GM03348 (cell line): ENCODE results near the gene TMEM63C.
"Not testable (repeated sequence)": the region's sequence is repeated elsewhere in the genome, so short reads cannot be mapped to it uniquely, and the experiment has no call there.

Experiments
- DNase-seq: peaks from one replicate; pipeline ENCODE4 v3.0.0; 2012; ENCODE audit warnings: low spot score

Gene TMEM63C

DNA sequence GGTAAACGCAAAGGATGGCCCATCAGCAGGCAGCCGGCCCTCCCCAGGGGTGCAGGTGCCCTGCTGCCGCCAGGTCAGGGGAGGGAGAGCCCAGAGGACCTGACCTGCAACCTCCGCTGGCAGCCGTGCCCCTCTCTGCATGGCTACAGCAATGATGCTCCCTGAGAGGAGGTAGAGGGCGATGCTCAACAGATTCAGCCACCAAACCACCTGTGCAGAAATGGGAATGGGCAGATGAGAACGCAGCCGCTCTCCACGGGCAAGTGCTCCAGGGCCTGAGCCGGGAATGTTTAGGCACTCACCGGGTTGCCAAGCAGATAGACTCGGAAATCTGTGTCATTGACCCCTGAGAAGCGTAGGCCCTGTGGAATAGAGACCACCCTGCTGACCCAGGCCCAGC is 98.1 kb downstream of the TMEM63C start:
- no peak for DNase-seq

DNA sequence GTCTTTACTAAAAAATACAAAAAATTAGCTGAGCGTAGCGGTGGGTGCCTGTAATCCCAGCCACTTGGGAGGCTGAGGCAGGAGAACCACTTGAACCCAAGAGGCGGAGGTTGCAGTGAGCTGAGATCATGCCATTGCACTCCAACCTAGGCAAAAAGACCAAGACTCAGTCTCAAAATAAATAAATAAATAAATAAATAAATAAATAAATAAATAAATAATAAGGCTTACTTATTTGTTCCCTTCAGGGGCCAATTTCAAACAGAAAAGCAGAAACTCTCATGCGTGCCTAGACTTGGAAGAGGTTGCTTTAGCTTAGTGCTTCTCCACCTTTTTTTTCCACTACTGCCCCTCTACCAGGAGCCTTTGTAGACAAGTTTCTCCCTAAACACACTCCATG is 99.3 kb downstream of the TMEM63C start:
- DNase-seq, result not testable (repeated sequence)

DNA sequence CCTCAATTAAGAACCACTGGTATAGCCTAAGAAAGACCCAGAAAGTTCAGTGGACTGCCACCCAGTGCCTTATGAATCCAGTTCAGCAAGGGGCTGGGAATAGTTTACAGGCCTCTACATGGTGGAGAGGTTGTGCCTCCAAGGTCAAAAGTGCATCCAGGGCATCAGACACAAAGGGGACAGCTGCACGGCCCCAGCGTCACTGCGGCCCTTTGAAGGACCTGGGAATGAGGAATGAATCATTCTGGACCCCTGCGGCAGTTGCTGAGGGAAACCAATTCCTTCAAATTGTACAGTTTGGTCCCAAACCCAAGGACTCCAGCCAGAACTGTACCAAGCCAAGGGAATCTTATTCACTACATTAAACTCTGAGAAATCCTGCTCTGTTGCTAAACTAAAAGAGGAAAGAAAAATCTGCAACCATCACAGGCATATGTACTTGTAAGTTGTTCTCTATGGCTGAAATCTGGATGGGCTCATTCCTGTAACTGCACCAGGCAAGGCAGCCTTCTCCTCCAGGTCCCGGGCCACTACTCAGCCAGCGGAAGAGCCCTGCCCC is 100.3 kb downstream of the TMEM63C start:
- no peak for DNase-seq

DNA sequence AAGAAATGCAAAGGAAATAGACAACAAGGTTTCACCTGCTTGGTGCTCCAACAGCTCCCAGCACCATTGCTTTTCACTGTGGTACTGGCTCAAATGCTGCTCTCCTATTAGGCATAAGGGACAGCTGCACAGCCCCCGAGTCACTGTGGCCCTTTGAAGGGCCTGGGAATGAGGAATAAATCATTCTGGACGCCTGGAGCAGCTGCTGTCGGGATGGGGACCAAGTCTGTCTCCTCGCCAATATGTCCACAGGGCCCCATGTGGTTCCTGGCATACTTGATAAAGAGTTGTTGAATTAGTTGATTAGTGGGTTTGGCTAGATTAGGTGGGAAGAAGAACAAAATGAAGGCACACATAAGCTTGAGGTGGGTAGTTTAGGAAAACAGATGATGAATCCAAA is 102.5 kb downstream of the TMEM63C start:
- no peak for DNase-seq

DNA sequence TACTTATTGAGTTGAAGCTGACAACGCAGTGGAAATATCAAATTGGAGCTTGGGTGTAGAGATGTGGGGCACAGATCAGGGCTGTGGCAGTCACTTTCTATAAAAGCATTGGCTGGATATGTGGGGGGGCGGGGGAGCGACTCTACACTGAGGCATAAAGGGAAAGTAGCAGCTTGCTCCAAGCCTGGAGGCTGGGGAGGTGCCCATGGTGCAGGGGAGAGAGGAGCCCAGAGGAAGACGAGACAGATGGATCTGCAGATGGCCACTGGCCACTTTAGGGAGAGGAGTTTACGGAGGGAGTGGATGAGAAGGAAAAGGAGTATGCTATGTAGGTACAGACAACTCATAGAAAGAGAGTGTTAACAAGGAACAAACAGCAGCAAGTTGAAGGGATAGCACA is 102.9 kb downstream of the TMEM63C start:
- no peak for DNase-seq

DNA sequence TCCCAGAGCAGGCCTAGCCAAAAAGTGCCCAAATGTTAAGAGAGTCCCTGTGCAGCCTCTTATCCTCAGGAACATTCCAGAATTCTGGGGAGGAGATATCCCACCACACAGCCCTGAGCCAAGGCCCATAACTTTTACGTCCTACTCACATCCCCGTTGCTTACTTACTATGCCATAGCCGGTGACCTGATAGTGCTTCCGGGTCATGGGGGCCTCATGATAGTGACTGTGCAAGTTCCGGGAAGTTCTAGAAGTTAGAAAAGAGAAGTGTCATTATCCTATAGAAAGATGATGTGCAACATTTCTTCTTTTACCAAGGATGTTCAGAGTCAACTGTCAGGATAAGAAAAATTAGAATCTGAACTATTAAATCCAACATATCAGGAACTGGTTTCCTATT is 105.0 kb downstream of the TMEM63C start:
- DNase-seq, result no peak

DNA sequence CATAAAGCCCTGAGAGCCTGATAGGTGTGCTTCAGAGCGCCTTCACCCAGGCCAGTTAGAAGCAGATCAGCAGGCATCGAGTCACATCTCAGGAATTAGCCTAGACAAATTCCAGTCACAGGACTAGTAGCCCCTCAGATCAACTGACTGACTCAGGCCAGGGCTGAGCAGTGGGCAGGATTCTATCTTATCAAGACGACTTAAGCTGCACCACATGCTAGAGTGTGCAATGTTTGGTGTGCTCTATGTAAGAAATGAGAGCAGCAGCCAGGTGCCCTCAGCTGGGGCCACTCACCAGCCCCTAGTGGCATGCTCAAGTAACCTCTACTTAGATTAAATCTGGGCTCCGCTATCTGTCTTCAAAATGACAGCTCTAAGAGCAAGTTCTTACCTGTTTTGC is 109.1 kb downstream of the TMEM63C start:
- no peak for DNase-seq

DNA sequence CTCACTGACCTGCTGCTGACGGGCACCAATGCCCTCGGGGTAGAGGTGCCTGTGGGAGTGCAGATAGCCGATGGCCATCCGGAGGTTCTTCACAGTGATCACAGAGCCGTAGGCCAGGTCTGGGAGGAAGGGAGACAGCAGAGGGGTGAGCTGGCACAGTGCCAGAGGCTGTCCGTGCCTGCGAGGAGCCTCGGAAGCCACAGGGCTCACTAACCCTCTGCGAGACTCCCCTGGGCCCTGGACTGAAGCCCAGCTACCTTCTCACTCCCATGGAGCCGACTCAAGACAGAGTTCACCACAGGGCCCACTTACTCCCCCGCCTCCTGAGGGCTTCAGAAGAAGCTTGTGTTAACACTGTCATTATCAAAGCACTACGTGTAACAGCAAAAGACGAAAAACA is 114.6 kb downstream of the TMEM63C start:
- DNase-seq, result no peak

DNA sequence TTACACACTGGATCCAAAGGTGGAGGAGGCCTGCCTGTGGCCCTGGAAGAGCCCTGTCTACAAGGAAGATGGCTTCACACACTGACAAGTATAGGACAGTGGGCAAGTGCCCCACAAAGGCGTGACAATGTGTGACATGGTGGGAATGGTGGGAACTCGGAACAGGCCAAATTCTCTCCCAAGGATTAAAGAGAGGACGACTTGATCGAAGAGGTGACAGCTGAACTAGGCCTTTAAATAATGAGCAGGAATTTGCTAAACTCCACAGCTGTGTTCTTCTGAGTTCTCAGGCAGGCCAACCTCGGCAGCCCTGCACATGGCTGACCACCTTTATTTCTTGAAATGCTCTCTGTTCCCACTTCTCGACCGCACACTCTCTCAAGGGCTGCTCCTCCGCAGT is 115.3 kb downstream of the TMEM63C start:
- no peak for DNase-seq

DNA sequence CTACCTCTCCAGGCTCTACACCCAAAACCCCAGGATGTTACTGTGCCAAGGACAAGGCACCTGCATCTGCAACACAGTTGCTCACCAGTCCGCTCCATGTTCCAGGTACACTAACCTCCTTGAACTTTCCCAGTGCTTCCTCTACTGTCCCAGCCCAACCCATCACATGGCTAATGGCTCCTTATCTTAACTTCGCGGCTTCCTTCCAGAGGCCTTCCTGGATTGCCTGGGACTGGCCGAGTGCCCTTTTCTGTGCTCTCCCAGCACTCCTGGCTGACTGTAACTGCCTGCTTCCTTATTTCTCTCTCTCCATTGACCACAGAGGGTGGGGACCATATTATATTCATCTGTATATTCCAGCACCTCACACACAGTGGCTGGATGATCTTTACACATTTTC is 118.2 kb downstream of the TMEM63C start:
- no peak for DNase-seq

DNA sequence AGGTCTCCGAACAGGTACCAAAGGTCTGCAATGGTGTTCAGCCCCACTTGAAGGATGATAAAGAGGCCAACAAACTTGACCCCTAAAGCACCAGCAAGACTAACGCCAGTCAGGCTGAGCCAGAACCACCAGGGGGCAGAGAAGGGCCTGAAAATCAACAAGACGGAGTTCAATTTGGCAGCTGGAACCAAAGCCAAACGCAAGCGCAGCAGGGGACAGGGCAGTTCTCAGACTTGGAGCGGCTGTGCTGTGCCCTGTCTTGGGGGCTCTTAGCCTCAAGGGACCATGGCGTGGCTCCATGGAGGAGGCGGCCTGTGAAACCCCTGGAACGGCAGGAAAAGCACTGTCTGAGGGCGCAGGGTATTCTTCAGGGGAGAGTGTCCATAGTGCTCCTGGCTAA is 119.5 kb downstream of the TMEM63C start:
- DNase-seq, result peak; percentile 78

DNA sequence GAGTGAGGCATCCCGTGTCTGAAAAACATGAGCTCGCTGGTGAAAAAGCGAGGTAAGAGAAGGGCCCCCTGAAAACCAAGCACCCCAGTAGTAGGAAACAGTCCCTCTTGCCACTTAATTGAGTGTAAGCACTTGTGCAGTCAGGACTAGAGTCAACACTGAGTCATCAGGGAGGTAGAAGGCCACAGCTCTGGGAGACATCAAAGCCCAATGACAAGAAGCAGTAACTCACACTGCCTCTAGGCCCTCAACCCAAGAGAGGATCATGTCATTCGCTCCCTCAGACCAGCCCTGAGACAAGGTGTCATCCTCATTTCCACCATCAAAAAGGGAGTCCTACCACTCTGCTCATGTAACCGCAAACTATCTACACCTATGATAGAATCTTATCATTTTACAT is 121.3 kb downstream of the TMEM63C start:
- DNase-seq, result peak; percentile 36

DNA sequence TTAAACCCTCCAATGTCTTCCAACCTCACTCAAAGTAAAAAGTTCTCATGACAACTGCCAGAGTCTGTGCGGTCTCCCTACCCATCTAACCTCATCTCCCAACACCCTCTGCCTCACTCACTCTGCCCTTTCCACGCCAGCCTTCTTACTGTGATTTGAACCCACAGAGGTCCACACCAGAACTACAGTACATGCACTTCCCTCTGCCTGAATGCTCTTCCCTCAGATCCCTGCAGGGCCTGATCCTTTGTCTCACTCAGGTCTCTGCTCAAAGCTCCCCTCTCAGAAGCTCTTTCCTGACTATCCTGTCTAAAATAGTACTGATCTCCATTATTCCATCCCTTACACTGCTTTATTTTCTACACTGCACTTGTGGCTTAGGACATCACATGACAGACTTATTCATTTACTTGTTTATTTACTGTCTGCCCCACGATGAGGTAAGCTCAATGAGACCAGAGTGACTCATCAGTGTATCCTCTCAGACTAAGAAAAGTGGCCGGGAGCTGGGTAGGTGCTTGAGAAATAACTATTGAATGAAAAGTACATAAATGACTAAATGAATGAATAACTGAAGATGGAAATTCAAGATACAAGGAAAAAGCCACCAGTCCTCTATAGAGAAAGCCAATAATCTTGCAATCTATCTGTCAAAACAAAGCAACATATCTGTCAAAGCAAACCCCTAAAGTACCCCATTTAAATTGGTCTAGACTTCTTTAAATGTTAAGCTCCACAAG is 122.0 kb downstream of the TMEM63C start:
- peak; percentile 88 for DNase-seq

DNA sequence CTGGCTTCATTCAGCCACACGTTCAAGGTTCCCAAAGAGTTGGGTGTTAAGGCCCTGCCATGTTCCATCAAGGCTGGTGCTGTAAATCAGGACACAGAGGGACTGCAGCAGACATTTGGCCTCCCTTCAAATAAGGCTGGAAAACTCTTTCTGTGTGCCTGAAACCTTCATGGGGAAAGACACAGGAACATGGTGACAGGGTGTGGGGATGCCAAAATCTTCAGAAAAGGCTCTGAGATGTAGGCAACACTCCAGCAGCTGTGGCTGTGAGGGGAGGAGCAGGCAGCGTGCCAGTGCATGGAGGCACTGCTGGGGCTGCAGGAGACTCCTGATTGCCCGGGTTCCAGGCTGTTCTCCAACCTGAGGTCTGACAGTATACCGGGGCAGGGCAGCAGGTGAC is 124.1 kb downstream of the TMEM63C start:
- DNase-seq, result no peak

DNA sequence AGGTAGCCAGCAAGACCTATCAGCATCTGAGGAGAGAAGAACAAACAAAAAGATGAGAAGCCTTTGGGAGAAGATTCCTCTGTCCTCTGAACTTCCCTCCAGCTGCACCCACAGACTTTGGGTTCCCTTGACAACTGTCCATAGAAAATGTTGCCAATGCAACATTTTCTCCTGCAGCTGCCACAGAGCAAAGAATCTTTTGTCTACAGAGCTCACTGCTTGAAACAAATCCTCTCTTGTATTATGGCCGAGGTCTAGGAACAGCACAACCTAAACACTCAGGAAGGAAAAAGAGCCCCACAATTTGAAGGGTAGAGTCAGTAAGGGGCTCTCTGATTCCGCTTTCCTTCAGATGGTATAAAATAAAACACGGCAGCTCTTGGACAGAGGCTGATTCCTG is 124.8 kb downstream of the TMEM63C start:
- DNase-seq, result peak; percentile 22

DNA sequence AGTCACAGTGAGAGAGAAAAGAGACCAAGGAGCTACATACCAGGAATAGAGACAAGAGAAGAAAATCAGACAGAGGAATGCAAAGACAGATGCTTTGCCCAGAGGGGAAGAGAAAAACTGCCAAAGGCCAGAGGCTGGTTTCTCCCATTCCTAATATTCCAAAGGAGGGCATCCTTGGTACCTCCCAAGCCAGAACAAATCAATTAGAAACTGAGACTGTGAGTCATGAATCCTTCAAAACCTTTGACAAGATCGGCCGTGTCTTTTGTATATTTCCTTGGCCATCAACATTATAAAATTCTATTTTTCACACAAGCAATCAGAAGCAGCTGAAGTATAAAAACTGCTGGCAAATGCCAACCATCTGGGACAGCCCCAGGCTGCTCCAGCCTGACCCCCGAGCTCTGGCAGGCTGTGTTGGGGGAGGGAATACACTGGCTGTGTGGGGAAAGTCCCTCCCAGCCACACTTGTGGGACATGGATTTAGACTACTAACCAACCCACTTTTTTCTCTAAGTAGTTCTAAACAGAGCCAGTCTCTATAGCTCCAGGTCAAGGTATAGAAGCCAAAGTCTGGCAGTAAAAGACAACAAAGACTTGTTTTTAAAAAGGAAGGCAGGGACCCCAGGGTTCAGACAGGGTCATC is 125.4 kb downstream of the TMEM63C start:
- DNase-seq, result peak; percentile 66
